ENCODE measurements around the gene DNAAF9. TPM values are rescaled to one million over a fixed set of nuclear protein-coding genes. Genes with fewer than 3 reads are reported as not detected.

The DNAAF9 gene
- total RNA-seq, 3 donors from 2014 or later (not counting 1 experiment from before 2014, with no cell fraction given), result 4.1 to 6.9 (median 4.8) TPM

GRCh38 chr20:3404402-3404801 is 3.1 kb downstream of the DNAAF9 start:
- no peaks in the 10 kb centered on the region for H3K36me3 ChIP-seq (ENCODE audit: control insufficient read depth, insufficient read depth, low read length)
- WGBS (ENCODE audit: insufficient coverage), result 100% methylated on average over 3 of the region's 4 CpGs
- no peak for ATAC-seq
- no peak overlapping the region for H3K4me3 ChIP-seq (ENCODE audit: low read length)
- H3K27ac Mint-ChIP-seq, result no peak overlapping the region
- intact Hi-C loops (cut with micrococcal nuclease), result no loop called here
- H3K9me3 Mint-ChIP-seq, result no peaks in the 10 kb centered on the region
- no peaks in the 10 kb centered on the region for H3K36me3 Mint-ChIP-seq
- no peak overlapping the region for H3K4me3 Mint-ChIP-seq
- H3K27ac ChIP-seq (ENCODE audit: low read length), result no peak overlapping the region
- TF ChIP-seq CTCF (IDR thresholded peaks at IDR 0.05), result no peak
- H3K4me1 ChIP-seq (ENCODE audit: control insufficient read depth, insufficient read depth, low read length), result peaks cover 22% of the 10 kb centered on the region
- DNase-seq, result no peak
- H3K27me3 Mint-ChIP-seq (ENCODE audit: low read depth in 2 of 2), result no peaks in the 10 kb centered on the region
- no peaks in the 10 kb centered on the region for H3K27me3 ChIP-seq (ENCODE audit: control insufficient read depth, insufficient read depth, low read length)
- H3K4me1 Mint-ChIP-seq, result peaks cover 26 to 30% of the 10 kb centered on the region in 2 donors
- H3K9me3 ChIP-seq (ENCODE audit: control insufficient read depth, insufficient read depth, low read length), result no peaks in the 10 kb centered on the region

- no peaks in the 10 kb centered on the region for H3K27me3 Mint-ChIP-seq (ENCODE audit: low read depth in 2 of 2)
- no peaks in the 10 kb centered on the region for H3K36me3 Mint-ChIP-seq
- no peak overlapping the region for H3K4me3 Mint-ChIP-seq
- TF ChIP-seq CTCF (IDR thresholded peaks at IDR 0.05), result no peak
- 94% methylated on average over 2 of the region's 2 CpGs for WGBS (ENCODE audit: insufficient coverage)
- no peaks in the 10 kb centered on the region for H3K9me3 ChIP-seq (ENCODE audit: control insufficient read depth, insufficient read depth, low read length)
- H3K4me3 ChIP-seq (ENCODE audit: low read length), result no peak overlapping the region
- H3K9me3 Mint-ChIP-seq, result no peaks in the 10 kb centered on the region
- H3K27ac Mint-ChIP-seq, result no peak overlapping the region
- DNase-seq, result no peak
- H3K27ac ChIP-seq (ENCODE audit: low read length), result no peak overlapping the region
- intact Hi-C loops (cut with micrococcal nuclease), result no loop called here
- no peaks in the 10 kb centered on the region for H3K36me3 ChIP-seq (ENCODE audit: control insufficient read depth, insufficient read depth, low read length)
- H3K27me3 ChIP-seq (ENCODE audit: control insufficient read depth, insufficient read depth, low read length), result no peaks in the 10 kb centered on the region
- peaks cover 18% of the 10 kb centered on the region for H3K4me1 ChIP-seq (ENCODE audit: control insufficient read depth, insufficient read depth, low read length)
- no peak for ATAC-seq
- peaks cover 23% of the 10 kb centered on the region in 2 donors for H3K4me1 Mint-ChIP-seq
Measured at GRCh38 chr20:3403741-3404140, 3.7 kb downstream of the DNAAF9 start.

- DNase-seq (no peak), ATAC-seq (no peak)
- H3K27me3 ChIP-seq (ENCODE audit: control insufficient read depth, insufficient read depth, low read length), result no peaks in the 10 kb centered on the region
- H3K4me1 ChIP-seq (ENCODE audit: control insufficient read depth, insufficient read depth, low read length), result peaks cover 10% of the 10 kb centered on the region
- Mint-ChIP-seq H3K4me3 (no peak overlapping the region), H3K4me1 (peaks cover 14% of the 10 kb centered on the region in 2 donors), H3K27ac (no peak overlapping the region), H3K27me3 (ENCODE audit: low read depth in 2 of 2) (no peaks in the 10 kb centered on the region), H3K36me3 (no peaks in the 10 kb centered on the region), H3K9me3 (no peaks in the 10 kb centered on the region)
- no peak overlapping the region for H3K4me3 ChIP-seq (ENCODE audit: low read length)
- TF ChIP-seq CTCF (IDR thresholded peaks at IDR 0.05), result no peak
- H3K27ac ChIP-seq (ENCODE audit: low read length), result no peak overlapping the region
- H3K9me3 ChIP-seq (ENCODE audit: control insufficient read depth, insufficient read depth, low read length), result no peaks in the 10 kb centered on the region
- intact Hi-C loops (cut with micrococcal nuclease), result no loop called here
- no peaks in the 10 kb centered on the region for H3K36me3 ChIP-seq (ENCODE audit: control insufficient read depth, insufficient read depth, low read length)
- WGBS (ENCODE audit: insufficient coverage), result 93% methylated on average over 6 of the region's 6 CpGs
Measured at GRCh38 chr20:3402453-3402852, 5.0 kb downstream of the DNAAF9 start.
